Measurements from ENCODE around the gene PSMA2.
"Not testable (repeated sequence)": the region's sequence is repeated elsewhere in the genome, so short reads cannot be mapped to it uniquely, and the experiment has no call there.

The PSMA2 gene

DNA sequence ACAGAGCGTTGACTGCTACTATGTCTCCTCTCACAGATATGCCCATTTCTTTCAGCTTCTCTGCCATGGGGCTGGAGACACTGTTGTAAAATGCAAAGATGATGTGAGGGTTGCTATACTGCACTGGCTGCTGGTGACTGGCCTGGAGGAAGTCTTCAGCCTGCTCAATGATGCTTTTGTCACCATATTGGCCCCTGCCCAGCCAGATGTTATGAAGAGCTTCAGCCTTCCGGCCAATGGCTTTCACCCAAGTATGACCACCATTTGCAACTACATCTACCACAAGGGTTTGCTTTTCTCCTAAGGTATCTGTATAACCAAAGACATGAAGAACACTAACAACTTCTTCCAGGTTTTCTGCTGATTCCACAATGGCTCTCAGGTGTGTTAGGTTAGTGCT, 21.7 kb downstream of the PSMA2 start:
- FAIRE-seq (no peak), DNase-seq (ENCODE audit: insufficient read length, low spot score) (no peak)

DNA sequence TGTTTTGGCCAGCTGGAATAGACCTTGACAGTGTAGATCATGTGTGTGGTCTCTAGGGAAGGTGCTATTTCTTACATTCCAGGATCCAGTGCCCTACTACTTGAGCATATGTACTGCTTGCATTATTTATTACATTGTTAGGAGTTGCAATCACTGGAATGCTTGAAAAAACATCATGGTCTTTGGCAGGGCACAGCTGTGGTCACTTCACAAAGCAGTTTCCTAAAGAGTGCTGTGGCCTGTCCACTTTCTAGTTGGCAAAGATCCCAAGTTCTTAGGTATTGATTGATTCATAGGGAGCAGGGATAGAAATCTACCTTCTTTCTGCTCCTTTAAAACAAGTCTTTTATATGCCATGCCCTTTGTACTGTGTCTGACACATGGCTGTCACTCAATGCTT, 24.7 kb downstream of the PSMA2 start:
- FAIRE-seq (no peak), DNase-seq (ENCODE audit: insufficient read length, low spot score) (no peak)

DNA sequence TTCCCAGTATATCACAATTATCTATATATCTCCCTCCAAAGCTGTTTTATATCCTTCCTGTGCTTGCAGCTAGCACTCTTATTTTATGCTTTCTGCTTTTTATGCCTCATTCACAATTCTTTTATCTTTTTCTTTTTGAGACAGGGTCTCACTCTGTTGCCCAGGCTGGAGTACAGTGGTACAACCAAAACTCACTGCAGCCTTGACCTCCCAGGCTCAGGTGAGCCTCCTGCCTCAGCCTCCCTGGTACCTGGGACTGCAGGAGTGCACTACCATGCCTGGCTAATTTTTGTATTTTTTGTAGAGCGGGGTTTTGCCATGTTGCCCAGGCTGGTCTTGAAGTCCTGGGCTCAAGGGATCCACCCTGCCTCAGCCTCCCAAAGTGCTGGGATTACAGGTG, 25.8 kb downstream of the PSMA2 start:
- FAIRE-seq = no peak
- no peak for DNase-seq (ENCODE audit: insufficient read length, low spot score)

DNA sequence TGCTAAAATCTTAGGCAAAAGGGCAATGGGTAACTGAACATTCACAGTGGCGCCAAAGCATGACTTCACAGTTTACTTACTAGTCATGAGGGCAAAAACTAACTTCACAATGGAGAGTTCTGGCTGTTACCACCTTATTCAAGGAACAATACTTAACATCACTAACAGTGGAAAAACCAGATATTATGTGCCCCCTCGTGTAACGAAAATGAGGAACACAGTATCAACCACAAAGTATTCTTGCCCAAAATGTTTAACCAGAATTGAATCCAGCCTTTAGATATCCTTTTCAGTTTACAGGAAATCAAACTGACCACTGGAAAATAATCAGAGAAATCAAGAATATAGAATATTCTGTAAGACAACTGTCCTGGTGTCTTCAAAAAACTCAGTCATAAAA, 29.6 kb downstream of the PSMA2 start:
- DNase-seq (ENCODE audit: insufficient read length, low spot score) = no peak
- FAIRE-seq = no peak

DNA sequence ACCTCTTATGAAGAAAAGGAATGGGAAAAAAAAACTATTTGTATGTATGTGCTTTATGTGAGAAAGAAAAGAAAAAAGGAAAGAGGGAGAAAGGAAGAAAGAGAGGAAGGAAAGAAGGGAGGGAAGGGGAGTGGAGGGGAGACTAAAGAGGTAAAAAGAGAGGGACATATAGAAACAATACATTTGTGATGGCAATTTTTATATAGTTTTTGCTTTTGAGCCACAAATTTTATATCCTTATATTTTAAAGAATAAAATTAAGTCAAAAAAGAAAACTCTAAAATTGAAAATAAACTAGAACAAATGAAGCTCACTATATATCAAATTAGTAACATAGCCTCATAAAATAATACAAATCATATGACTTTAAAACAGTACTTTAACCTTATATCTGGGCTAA, 31.1 kb downstream of the PSMA2 start:
- FAIRE-seq = no peak
- no peak for DNase-seq (ENCODE audit: insufficient read length, low spot score)

DNA sequence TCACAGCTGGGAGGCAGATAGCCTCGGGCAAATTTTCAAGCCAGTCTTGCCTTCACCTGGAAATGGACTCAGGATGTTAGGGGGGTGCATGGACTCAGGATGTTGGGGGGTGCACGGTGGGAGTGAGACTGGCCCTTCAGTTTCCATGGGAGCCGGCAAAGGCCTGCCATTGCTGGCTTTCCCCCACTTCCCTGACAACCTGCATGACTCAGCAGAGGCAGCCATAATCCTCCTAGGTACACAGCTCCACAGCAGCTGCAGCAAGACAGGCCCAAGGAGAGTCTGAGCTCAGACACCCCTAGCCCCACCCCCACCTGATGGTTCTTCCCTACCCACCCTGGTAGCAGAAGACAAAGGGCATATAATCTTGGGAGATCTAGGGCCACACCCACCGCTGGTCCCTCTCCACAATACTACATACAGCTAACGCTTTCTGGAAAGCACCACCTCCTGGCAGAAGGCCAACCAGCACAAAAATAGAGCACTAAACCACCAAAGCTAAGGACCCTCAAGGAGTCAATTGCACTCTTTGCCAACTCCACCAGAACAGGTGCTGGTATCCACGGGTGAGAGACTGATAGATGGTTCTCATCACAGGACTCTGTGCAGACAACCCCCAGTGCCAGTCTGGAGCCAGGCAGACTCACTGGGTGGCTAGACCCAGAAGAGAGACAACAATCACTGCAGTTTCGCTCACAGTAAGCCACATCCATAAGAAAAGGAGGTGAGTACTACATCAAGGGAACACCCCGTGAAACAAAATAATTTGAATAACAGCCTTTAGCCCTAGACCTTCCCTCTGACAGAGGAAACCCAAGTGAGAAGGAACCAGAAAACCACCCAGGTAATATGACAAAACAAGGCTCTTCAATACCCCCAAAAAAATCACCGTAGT, 38.4 kb downstream of the PSMA2 start:
- DNase-seq (ENCODE audit: insufficient read length, low spot score) = no peak
- FAIRE-seq = no peak

DNA sequence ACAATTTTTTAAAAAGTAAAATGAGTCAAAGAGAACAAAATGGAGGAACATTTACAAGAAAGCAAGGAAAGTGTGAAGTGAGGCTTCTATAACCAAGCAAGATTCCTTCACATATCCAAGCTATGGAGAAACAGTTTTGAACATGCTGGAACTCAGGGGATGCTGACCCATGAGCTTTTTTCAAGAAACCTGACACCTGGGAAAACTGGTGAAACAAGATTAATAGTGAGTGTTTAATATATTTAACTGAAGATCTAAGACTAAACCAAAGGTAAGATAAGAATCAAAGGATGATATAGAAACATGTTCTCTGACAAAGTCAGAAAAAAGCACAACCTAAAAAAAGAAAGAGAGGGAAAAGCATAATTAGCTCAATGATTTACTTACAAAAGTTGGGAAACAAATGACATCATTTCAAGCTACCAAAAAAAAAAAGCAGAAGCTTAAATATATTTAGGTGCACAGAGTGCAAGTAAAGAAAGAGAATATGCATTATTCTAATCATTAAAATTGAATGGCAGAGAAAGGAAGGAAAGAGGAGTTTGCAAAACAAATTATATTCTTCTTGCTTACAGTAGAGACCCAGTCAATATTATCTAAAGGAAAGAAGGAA, 45.0 kb downstream of the PSMA2 start:
- FAIRE-seq (no peak), DNase-seq (ENCODE audit: insufficient read length, low spot score) (no peak)

DNA sequence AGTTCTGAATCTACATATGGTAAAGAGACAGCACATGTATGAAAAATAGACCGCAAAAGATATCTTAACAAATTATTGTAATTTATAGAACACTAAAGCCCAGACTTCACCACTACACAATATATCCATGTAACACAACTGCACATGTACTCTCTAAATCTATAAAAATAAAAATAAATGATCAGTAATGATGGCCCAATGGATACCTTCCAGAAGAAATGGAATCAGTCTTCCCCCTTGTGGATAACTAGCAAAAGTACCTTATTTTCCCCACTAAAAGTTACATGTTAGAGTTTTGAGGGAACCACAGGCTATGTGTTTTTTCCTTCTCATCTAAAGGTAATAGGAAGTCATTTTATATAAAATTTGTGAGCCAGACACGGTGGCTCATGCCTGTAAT, 45.8 kb downstream of the PSMA2 start:
- FAIRE-seq (no peak), DNase-seq (ENCODE audit: insufficient read length, low spot score) (no peak)

GRCh38 chr7:42885183-42885582, 46.8 kb downstream of the PSMA2 start:
- DNase-seq (ENCODE audit: insufficient read length, low spot score); FAIRE-seq: not testable (repeated sequence)

- FAIRE-seq (no peak), DNase-seq (ENCODE audit: insufficient read length, low spot score) (no peak)
These were observed 48.0 kb downstream of the PSMA2 start for GRCh38 chr7:42883950-42884349.

GRCh38 chr7:42880392-42880791, 51.6 kb downstream of the PSMA2 start:
- DNase-seq (ENCODE audit: insufficient read length, low spot score) (no peak), FAIRE-seq (no peak)

GRCh38 chr7:42878303-42878702, 53.7 kb downstream of the PSMA2 start:
- DNase-seq (ENCODE audit: insufficient read length, low spot score) = no peak
- FAIRE-seq = no peak

GRCh38 chr7:42877862-42878261, 54.1 kb downstream of the PSMA2 start:
- no peak for FAIRE-seq
- no peak for DNase-seq (ENCODE audit: insufficient read length, low spot score)

DNA sequence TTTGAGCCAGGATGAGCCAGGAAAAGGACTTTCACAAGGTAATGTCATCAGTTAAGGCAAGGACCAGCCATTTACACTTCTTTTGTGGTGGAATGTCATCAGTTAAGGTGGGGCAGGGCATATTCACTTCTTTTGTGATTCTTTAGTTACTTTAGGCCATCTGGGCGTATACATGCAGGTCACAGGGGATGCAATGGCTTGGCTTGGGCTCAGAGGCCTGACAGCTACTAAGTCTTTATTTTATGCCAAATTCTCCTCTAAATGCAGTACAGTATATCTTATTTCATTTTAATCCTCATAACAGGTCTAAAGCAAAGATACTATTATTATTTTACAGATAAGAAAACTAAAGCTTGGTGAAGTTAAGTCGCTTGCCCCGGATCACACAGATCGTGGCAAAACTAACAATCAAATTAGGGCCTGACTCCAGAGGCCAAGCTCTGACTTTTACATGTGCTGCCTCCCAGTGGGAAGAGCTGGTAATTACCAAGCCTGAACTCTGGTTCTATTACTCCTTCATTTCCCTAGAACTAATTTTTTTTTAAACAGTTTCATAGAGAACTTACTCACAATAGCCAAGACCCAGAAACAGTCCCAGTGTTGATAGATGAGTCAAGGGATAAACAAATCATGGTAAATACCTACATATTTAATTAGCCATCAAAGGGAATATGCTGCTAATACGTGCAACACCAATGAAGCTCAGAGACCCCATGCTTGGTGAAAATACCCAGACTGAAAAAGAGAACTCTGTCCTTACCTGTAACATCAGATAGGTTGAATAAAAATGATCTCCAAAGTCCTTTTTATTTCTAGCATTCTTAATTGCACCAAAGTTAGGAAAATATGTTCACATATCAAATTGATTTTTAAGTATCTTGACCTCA, 55.5 kb downstream of the PSMA2 start:
- DNase-seq (ENCODE audit: insufficient read length, low spot score) (no peak), FAIRE-seq (no peak)

- FAIRE-seq = peak; percentile 86
- no peak for DNase-seq (ENCODE audit: insufficient read length, low spot score)
These were observed 62.6 kb downstream of the PSMA2 start for GRCh38 chr7:42869131-42870020.

DNA sequence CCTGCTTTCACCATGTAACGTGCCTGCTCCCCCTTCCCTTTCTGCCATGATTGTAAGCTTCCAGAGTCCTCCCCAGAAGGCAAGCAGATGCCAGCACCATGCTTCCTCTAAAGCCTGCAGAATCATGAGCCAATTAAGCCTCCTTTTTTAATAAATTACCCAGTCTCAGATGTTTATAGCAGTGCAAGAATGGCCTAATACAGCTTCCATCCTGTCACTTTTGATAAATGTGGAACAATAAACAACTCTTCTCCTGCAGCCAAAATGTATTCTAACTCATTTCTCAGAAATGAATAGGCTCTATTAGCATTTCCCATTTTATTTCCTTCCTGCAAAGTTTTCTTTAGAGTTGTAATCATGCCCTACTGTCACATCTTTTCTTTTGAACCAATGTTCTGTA, 63.5 kb downstream of the PSMA2 start:
- no peak for DNase-seq (ENCODE audit: insufficient read length, low spot score)
- FAIRE-seq = no peak
